ENCODE data around the gene GRIA4.

GRCh38 chr11:105907319-105907718 is 297.4 kb downstream of the GRIA4 start:
- TF ChIP-seq ZNF184 (tag by site-specific recombination; IDR thresholded peaks at IDR 0.05) (no peak), CTCF (tag by site-specific recombination; IDR thresholded peaks at IDR 0.05) (no peak), ZBTB6 (tag by site-specific recombination; IDR thresholded peaks at IDR 0.05) (no peak), ZNF530 (tag by site-specific recombination; IDR thresholded peaks at IDR 0.05; ENCODE audit: low read depth) (no peak), ZSCAN18 (tag by site-specific recombination; IDR thresholded peaks at IDR 0.05) (no peak)
- TF ChIP-seq, protein P1, sequence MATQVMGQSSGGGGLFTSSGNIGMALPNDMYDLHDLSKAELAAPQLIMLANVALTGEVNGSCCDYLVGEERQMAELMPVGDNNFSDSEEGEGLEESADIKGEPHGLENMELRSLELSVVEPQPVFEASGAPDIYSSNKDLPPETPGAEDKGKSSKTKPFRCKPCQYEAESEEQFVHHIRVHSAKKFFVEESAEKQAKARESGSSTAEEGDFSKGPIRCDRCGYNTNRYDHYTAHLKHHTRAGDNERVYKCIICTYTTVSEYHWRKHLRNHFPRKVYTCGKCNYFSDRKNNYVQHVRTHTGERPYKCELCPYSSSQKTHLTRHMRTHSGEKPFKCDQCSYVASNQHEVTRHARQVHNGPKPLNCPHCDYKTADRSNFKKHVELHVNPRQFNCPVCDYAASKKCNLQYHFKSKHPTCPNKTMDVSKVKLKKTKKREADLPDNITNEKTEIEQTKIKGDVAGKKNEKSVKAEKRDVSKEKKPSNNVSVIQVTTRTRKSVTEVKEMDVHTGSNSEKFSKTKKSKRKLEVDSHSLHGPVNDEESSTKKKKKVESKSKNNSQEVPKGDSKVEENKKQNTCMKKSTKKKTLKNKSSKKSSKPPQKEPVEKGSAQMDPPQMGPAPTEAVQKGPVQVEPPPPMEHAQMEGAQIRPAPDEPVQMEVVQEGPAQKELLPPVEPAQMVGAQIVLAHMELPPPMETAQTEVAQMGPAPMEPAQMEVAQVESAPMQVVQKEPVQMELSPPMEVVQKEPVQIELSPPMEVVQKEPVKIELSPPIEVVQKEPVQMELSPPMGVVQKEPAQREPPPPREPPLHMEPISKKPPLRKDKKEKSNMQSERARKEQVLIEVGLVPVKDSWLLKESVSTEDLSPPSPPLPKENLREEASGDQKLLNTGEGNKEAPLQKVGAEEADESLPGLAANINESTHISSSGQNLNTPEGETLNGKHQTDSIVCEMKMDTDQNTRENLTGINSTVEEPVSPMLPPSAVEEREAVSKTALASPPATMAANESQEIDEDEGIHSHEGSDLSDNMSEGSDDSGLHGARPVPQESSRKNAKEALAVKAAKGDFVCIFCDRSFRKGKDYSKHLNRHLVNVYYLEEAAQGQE (tag by site-specific recombination; IDR thresholded peaks at IDR 0.05), result no peak

All from HEK293 (cell line).